ENCODE measurements around the gene ADAMTS10.
"Not testable (repeated sequence)": the region's sequence is repeated elsewhere in the genome, so short reads cannot be mapped to it uniquely, and the experiment has no call there.

The ADAMTS10 gene

DNA sequence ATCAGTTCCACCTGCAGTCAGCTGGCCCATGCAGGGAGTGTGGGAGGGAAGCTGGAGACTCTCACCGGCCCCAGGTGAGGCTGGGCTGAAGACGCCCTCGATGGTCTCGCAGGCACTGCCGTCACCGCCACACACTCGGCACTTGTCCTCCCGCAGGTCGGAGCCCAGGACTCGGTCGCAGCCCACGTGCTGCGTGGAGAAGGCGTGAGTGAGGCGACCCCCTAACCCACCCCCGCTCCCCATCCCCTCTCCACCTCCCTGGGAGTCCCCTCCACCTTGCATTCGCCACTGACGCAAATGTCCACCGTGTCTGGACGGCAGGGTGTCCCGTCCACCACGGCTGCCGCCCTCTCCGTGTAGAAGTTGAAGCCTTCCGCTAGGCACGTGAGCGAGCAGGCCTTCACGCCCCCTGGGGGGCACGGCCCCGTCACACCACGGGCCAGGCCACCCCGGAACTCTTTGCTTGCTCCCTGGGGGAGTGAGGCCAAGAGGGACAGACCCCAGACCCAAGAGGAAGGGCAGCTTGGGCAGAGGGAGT lies 21.3 kb downstream of the ADAMTS10 start:
- no peak for DNase-seq

DNA sequence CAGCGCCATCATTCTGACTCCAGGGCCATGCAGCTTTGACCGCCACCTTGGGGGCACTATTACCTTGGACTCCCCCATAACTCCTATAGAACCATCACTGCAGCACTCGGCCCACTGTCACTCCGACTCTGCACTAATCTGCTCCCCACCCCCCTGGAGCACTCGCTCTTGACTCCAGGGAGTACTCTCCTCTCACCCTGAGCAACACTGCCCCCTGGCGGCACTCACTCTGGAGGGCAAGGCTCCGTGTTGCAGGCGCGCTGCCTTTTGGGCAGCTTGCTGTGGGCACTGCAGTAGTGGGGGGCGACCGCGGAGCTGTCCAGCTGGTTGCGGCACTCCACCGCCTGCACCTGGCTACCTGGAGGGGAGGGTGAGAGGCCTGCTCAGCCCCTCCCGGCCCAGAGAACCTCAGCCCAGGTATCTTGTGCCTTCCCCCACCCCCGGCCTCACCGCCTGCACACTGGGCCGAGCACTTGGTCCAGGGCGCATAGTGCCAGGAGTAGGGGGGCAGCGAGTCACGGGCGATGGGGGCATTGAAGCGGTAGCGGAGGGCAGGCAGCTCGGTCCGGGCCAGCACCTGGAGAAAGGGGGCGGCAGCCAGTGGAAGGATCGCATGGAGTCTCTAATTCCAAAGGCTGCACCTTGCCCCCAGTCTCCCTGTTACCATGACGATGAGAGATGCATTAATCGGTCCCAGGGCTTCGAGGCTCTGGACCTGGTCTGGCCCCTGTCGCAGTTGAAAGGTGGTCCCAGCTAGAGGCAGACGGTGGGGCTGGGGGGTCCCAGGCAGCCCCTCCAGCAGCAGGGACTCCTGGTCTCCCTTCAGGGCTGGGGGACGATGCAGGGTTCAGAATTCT lies 24.4 kb downstream of the ADAMTS10 start:
- no peak for DNase-seq

DNA sequence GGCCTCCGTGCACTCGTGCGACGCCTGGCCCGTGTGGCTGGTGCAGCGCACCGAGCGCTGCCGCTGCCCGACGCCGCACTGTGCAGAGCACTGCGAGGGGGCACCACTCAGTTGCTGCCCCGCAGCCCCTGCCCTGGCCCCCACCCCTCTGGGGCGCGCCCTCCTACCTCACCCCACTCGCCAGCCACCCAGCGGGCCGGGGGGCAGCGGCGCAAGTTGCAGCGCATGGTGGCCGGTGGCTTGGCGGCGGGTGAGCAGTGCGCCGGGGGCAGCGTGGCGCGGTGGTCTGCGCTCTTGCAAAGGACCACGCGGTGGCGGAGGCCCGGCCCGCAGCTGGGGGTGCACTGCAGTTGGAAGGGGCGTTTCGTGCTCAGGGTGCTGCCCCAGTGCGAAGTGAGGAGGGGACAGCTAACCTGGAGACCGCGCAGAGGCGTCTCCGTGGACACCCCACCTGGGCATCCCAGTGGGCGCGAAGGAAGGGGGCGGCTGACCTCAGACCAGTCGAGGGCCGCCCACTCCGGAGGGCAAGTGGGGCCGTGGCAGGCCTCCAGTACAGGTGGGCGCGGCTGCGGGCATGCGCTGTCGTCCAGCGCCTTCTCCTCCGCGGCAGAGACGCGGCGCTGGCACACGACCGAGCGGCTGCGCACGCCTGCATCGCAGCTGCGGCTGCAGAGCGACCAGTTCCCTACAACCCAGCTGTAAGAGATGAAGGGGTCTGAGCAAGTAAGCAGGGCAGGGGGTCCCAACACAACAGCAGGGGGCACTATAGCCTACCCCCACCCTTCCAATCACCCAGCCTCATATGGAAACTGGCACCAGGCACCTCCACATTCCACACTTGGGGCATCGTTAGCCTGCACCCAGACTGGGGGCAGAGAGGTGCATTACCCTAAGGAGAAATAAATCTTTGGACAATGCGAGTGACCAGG lies 25.3 kb downstream of the ADAMTS10 start:
- no peak for DNase-seq

DNA sequence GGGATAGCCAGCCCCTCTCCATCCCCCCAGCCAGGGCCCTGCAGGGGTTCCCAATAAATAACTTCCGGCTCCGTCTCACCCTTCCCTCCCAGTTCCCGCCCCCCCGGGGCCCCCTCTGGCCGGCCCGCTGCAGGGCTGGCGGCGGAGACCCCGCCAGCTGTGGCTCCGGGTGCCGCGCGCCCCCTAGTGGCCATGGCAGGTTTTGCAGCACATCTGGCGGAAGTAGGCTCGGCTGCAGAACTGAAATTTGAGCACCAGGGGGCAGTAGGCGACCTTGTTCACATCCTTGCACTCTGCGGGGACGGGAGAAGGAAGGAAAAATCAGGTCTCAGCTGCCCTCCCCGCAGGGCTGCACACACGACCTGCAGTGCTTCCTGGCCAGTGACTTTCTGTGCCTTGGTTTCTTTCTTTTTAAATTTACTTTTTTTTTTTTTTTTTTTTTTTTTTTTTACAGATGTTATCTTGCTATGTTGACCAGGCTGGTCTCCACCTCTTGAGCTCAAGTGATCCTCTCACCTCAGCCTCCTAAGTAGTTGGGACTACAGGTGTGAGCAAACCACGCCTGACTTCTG lies 29.7 kb downstream of the ADAMTS10 start:
- no peak for DNase-seq

DNA sequence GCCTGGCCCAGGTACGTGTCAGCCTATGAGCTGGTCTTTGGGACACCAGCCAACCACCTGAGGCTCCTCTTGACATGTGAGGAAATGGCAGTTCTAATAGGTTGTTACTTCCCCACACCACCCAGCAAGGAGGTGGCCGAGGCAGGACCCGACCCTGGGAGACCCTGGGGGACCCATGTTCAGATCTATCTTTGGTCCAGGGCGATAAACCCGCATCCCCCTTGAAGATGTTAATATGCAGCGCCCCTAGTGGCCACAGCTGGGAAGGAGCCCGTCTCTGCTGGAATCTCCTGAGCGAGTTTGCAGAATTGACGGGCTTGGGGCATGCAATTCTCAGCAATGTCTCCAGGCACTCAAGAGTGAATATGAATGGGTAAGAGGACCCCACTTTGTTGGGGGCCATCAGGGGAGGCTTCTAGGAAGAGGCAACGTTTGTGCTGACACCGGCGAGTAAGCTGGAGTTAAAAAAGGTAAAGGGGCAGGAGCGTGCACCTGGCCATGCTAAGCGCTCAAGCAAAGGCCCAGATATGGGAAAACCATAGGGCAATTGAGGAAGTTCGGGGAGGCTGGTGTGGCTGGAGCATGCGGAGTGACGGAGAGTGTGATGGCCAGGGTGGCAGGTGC lies 31.8 kb downstream of the ADAMTS10 start:
- no peak for DNase-seq

DNA sequence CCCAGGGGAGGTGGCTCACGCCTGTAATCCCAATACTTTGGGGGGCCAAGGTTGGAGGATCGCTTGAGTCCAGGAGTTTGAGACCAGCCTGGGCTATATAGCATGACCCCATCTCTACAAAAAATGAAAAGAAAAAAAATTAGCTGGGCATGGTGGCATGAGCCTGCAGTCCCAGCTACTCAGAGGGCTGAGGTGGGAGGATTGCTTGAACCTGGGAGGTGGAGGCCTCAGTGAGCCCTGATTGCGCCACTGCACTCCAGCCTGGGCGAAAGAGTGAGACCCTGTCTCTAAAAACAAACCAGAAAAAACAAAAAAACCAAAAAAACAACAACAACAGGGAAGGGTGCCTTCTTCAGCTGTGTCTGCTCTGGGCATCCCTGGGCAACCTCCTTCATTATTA lies 32.8 kb downstream of the ADAMTS10 start:
- DNase-seq: no peak

DNA sequence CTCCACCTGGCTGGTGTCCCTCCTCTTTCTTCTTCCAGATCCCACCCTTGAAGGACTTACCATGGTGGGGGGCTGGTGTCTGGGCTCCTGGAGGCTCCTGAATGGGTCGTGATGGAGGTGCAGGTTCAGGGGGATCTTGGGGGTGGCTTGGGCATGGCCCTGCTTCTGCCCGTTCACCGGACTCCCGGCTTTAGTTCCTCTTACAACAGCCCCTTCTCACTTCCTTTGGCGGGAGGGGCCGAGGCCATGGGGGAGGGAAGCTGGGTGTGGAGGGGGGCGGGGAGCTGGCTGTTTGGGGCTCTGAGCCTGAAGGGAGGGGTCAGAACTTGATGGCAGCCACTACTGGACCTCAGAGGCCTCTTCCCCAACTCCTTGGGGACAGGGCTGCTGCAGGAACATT lies 33.3 kb downstream of the ADAMTS10 start, which contains the start of gene MYO1F:
Gene MYO1F (minus strand): TSS at position 196 of the 400 bp plus-strand sequence. CDS start 133 bp downstream, at position 63.
- no peak for DNase-seq

DNA sequence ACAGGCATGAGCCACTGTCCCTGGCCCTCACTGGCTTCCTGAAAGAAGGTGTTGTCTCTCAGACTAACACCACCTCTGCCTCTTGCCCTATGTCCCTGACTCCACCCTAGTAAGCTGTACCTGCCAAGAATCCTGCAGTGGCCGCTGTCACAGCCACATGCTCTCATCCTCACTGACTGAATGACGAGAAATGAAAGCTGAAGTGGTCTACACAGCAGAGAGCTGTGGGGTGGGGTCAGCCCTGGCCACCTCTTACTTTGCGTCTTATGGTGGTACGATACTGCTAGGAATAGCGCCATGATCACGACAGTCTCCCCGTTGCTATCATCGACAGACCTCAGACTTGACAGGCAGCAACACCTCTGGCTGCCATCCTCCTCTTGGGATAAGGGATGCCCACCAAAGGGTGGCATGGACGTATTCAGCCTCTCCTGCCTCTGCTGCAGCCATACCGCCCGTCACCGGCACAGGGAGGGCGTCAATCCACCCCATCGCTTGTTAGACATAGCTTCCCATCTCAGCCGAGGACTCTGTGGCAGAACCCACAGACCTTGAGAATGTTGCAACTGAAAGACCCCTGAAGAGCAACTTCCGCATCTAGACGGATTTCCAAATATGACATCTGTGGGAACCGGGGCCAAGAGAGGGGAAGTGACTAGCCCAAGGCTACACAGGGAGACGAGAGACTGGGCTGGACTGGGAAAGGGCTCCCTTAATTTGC lies 34.1 kb downstream of the ADAMTS10 start:
- DNase-seq: no peak

DNA sequence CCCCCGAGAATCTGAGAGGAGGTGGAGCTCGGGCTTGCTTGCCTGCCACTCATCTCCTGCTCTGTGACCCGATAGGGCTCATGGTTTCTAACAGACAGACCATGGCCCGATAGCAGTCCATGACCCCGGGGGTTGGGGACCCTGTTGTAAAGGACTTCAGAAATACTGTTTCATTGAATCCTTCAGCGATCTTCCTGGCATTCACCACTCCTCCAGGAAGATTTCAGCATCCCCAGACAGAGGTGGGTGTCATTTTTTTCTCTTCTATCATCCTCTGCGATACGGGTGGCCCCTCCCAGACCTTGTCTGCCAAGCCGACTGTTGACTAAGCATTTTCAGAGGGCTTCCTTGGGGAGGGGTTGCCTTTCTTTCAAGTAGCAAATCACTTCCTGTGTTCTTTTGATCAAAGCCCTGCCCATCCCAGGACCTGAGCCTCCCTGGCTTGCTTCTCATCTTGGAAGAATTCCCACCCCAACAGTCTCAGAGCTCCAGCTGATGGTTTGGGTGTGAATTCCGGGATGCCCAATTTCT lies 35.0 kb downstream of the ADAMTS10 start:
- no peak for DNase-seq

DNA sequence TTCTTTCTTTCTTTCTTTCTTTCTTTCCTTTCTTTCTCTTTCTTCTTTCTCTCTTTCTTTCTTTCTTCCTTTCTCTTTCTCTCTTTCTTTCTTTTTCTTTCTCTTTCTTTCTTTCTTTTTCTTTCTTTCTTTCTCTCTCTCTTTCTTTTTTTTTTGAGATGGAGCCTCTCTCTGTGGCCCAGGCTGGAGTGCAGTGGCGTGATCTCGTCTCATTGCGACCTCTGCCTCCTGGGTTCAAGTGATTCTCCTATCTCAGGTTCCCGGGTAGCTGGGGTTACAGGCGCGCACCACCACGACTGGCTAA lies 35.9 kb downstream of the ADAMTS10 start:
- DNase-seq: not testable (repeated sequence)

DNA sequence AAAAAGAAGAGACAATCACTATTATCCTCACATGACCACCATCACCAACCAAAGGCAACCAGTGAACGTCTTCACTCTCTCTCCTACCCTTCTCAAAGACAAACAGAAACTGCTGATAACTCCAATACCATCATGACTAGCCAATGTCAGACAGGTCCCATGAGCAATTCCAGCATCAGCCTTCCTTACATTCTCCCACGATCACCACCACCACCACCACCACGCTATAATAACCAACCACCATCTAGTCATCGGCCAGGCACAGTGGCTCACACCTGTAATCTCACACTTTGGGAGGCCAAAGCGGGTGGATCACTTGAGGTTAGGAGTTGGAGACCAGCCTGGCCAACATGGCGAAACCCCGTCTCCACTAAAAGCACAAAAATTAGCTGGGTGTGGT lies 37.2 kb downstream of the ADAMTS10 start:
- no peak for DNase-seq

DNA sequence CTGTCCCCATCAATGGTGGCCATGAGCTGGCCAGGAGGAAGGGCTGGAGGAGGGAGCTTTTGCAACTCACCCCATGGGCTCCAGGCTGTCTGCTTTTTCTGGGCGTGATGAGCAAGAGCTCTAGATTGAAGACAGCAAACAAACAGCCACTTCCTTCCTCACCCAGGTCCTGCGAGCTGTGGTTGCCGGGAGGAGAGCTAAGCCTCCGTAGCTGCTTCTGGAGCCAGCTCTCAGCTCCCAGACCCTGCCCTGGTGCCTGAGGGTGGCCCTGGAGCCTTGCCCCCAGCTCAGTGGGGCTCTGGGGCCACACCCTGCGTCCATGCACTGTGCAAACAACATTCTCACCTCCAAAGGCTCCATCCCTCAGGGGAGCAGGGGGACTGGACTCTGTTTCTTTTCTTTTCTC lies 39.5 kb downstream of the ADAMTS10 start:
- DNase-seq: no peak

DNA sequence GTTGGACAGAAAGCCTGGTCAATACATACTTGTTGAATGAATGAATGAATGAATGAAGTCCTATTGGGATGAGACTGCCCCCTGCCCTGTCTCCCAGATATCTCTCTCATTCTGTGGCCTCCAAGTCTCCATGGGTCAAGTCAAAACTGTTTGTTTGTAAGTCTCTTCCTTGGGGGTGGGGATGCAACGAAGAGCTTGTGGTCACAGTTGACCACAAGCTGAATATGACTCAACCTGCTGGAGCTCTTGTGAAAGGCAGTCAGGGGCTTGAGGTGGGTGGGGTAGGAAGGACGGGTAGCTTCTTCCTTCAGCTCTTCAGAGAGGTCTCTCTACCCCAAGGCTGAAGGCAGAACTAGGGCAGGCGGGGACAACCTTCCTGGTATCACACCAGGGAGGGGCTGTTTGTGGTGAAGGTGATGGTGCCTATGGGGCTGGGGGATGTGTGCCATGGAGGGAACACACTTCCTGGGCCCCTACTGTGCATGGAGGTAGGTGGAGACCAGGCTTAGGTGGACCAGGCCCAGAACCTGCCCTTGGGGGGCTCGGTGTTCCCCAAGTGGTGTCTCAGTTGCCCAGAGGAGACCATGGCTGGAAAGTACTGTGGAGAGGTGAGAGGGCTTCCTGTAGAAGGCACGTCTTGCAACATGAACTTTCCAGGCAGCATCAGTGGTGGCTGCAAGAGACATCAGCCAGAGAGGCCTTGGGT lies 41.3 kb downstream of the ADAMTS10 start:
- no peak for DNase-seq

DNA sequence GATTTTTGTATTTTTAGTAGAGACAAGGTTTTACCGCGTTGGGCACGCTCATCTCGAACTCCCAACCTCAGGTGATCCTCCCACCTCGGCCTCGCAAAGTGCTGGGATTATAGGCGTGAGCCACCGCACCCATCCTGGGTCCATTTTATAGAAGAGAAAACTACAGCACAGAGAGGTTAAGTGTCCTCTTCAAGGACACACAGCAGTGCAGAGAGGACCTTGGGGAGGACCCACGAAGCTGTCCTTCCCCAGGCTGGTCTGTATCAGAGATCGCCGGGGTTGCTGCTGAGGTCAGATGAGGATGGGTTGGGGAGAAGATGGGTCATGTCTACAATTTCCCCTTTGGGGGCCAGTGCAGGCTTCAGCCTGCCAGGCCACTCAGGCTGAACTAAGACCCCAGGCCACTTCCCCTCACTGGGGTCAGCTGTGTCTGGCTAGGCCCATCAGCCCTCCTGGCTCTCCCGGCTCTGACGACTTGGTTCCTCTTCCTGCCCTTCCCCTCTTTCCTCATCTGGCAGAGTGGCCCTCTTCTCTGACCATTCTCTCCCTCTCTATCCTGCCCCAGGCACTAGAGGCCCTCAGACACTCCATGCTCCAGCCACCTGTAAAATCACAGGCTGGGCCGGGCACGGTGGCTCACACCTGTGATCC lies 42.9 kb downstream of the ADAMTS10 start:
- DNase-seq: no peak

DNA sequence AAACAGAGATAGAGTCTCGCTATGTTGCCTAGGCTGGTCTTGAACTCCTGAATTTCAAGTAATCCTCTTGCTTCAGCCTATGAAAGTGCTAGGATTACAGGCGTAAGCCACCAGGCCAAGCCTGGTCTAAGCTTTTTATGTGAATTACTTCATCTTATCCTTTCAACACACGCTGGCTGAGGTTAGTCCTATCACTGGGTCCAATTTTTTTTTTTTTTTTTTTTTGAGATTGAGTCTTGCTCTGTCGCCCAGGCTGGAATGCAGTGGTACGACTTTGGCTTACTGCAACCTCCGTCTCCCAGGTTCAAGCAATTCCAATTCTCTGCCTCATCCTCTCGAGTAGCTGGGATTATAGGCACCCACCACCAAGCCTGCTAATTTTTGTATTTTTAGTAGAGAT lies 43.7 kb downstream of the ADAMTS10 start:
- no peak for DNase-seq

DNA sequence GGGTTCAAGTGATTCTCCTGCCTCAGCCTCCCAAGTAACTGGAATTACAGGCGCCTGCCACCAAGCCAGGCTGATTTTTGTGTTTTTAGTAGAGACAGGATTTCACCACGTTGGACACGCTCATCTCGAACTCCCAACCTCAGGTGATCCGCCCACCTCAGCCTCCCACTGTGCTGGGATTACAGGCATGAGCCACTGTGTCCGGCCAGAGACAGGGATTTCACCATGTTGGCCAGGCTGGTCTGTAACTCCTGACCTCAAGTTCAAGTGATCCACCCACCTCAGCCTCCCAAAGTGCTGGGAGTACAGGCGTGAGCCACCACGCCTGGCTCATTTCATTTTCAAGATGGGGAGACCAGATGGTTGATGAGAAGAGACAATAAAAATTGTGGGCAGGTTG lies 45.6 kb downstream of the ADAMTS10 start:
- DNase-seq: not testable (repeated sequence)

DNA sequence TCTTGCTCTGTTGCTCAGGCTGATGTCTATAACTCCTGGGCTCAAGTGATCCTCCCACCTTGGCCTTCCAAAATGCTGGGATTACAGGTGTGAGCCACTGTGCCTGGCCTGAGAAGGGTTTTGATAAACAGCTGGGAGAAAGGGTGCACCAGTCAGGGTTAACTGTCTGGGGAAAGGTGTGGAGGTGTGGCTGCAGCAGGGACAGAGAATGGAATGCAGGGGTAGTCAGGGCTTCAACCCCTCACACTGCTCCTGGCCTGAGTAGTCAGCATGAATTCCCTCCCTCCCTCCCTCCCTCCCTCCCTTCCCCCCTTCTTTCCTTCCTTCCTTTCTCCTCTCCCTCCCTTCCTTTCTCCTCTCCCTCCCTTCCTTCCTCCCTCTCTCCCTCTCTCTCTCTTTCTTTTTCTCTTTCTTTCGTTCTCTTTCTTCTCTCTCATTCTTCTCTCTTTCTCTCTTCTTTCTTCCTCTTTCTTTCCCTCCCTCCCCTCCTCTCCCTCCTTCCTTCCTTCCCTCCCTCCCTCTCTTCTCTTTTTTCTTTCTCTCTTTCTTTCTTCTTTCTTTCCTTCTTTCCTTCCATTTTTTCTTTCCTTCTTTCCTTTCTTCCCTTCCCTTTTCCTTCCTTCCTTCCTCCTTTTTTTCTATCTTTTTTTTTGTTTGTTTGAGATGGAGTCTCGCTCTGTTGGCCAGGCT lies 49.3 kb downstream of the ADAMTS10 start:
- no peak for DNase-seq

DNA sequence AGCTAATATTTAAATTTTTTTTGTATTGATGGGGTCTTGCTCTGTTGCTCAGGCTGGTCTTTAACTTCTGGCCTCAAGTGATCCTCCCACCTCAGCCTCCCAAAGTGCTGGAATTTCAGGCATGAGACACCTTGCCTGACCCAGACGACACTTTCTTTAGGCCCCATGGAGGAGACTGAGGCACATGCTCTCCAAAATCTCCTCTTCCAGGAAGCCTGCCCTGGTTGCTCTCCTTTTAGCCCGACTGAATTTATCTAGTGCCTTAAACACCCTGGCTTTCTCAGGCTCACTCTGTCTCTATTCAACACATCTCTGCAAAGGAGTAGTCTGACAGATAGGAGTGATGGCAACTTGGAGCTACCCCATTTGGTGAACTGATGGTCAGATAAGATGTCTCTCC lies 52.2 kb downstream of the ADAMTS10 start:
- DNase-seq: no peak

DNA sequence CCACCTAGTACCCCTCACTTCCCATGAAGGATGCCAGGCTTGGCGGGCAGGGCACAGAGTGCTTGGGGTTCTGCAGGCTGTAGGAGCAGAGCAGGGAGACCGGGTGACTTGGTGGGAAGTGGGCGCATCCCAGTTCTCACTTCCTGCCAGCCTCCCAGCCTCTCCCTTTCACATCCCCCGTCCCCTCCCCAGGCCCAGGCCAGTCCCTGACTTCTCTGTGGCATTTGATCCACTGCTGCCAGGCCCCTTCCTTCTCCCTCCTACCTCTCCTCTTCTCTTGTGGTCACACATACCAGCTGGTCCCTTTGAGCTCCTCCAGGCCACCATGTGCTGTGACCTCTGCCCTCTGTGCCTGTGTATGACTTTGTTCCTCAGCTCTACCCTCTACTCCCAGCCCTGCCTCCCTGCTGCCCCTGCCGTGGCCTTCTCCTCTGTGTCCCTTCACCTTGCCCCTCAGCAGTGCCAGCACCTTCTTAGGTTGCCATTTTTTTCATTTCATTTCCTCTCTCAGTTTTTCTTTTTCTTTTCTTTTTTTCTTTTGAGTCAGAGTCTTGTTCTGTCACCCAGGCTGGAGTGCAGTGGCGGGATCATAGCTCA lies 52.8 kb downstream of the ADAMTS10 start:
- no peak for DNase-seq

DNA sequence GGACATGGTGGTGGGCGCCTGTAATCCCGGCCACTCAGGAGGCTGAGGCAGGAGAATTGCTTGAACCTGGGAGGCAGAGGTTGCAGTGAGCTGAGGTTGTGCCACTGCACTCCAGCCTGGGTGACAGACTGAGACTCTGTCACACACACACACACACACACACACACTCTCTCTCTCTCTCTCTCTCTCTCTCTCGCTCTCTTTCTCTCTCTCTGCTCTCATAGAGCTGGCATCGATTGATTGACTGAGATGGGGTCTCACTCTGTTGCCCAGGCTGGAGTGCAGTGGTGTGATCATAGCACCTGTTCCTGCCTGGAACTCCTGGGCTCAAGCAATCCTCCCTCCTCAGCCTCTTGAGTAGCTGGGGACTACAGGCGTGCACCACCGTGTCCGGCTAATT lies 56.8 kb downstream of the ADAMTS10 start:
- not testable (repeated sequence) for DNase-seq
